ENCODE data around the gene DNLZ. TPM values are rescaled to one million over a fixed set of nuclear protein-coding genes. Genes with fewer than 3 reads are reported as not detected.
A peak's percentile ranks its signal among the peaks of the same experiment; 100 is the strongest.

The DNLZ gene
- total and polyA plus RNA-seq, 8 donors = 4.2 to 18.8 (median 8.8) TPM

DNA sequence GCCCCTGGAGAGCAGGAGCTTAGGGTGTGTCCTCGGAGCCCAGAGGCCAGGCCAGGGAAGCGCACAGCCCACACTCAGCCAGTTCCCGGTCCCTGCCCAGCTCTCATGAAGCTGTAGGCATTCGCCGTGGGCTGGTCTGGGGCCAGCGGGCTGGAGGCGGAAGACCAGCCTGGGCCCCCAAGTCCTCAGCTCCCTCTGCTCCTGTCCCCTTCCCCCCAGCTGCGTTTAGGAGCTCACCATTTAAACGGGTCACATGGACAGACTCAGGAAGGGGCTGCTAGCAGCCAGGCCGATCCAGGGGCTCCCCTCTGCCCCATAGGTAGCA, 17.4 kb downstream of the DNLZ start:
- H3K36me3 ChIP-seq = peaks cover 0 to under 1% of the 10 kb centered on the region in 2 donors
- intact Hi-C loops (cut with DNase I) = no loop called here
- H3K4me1 ChIP-seq = peaks cover 16 to 32% of the 10 kb centered on the region in 2 donors
- ATAC-seq = no peak
- DNase-seq = no peak
- H3K9me3 ChIP-seq = no peaks in the 10 kb centered on the region
- H3K4me3 ChIP-seq = peak overlapping the region in 1 of 2 donors; percentile 13
- H3K27ac ChIP-seq = peak overlapping the region in 1 of 2 donors; percentile 29
- H3K27me3 ChIP-seq = no peaks in the 10 kb centered on the region
- TF ChIP-seq, protein P1, sequence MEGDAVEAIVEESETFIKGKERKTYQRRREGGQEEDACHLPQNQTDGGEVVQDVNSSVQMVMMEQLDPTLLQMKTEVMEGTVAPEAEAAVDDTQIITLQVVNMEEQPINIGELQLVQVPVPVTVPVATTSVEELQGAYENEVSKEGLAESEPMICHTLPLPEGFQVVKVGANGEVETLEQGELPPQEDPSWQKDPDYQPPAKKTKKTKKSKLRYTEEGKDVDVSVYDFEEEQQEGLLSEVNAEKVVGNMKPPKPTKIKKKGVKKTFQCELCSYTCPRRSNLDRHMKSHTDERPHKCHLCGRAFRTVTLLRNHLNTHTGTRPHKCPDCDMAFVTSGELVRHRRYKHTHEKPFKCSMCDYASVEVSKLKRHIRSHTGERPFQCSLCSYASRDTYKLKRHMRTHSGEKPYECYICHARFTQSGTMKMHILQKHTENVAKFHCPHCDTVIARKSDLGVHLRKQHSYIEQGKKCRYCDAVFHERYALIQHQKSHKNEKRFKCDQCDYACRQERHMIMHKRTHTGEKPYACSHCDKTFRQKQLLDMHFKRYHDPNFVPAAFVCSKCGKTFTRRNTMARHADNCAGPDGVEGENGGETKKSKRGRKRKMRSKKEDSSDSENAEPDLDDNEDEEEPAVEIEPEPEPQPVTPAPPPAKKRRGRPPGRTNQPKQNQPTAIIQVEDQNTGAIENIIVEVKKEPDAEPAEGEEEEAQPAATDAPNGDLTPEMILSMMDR (IDR thresholded peaks at IDR 0.05) = no peak

DNA sequence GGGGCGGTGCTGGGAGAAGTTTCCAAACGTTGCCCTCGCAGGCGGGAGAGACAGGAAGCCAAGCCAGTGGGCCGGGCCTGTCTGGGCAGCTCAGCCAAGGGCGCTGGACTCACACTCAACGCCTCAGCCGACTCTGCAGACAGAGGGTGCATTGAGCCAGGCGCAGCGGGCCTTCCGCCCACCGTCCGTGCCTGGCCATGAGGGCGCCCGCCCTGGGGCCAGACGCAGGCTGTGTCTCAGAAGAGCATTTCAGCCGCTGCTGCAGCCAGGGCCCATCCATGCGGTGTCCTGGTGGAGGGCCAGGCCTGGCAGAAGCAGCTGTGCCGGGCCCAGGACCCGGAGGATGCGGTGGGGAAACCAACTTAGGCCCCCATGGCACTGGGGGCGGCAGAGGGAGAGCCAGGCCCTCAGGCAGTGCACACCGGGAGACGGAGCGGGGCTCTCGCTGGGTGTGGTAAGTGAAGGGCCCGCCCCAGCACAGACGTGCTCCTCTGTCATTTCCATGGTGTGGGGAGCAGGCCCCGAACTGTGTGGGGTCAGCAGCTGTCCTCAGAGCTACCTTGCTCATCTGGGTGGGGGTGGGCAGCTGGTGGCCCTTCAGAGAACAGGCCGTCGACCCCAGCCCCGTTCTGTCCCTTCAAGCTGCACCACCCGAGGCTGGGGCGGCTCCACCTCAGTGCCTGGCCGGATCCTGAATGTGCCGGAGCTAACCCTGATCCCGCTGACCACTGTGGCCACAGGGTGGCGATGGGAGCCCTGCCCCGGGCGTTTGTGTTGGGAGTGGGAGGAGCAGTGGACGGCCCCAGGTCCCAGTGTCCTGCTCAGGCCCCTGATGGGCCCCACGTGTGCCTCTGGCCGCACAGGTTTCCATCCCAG, 18.0 kb downstream of the DNLZ start:
- ATAC-seq (peak; percentile 75), DNase-seq (peak in 2 of 4 donors; percentile 71 to 88)
- no peaks in the 10 kb centered on the region for H3K27me3 ChIP-seq
- peaks cover 16 to 32% of the 10 kb centered on the region in 2 donors for H3K4me1 ChIP-seq
- H3K4me3 ChIP-seq = peak overlapping the region in 1 of 2 donors; percentile 13
- TF ChIP-seq, protein P1 (IDR thresholded peaks at IDR 0.05) = peak; percentile 17 to 44
- H3K36me3 ChIP-seq = peaks cover 0 to 4% of the 10 kb centered on the region in 2 donors
- intact Hi-C loops (cut with DNase I) = no loop called here
- no peaks in the 10 kb centered on the region for H3K9me3 ChIP-seq
- peak overlapping the region; percentile 29 to 56 for H3K27ac ChIP-seq

DNA sequence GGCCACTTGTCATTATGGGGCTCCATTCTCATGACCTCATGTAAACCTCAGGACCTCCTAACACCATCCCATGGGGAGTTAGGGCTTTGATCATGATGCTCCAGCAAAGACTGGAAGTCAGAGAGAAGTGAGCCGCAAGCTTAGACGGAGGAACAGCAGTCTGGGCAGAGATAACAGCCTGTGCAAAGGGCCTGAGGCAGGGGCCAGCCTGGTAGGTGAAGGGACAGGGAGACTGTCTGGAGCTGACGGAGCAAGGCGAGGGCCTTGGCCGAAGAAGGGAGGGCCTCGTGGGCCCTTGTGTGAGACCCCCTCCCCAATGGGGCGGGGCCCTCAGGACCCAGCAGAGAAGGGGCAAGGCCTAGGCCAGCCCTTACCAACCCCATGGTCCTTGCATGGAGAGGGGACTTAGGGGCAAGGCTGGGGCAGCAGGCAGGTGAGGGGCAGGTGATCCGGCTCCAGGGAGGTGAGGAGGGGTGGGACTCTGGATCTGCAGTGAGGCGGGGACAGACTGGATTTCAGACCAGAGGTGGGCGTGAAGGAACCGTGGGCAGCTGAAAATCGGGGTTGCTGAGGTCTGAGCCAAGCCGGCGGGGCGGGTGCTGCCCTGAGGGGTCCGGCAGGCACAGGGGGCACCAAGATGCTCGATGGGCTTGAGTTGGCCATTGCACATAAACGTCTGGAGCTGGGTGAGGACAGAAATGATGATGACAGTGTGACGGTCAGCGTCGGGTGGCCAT, 18.8 kb downstream of the DNLZ start:
- no peaks in the 10 kb centered on the region for H3K9me3 ChIP-seq
- no peak for ATAC-seq
- no peak overlapping the region for H3K4me3 ChIP-seq
- intact Hi-C loops (cut with DNase I) = no loop called here
- TF ChIP-seq, protein P1 (IDR thresholded peaks at IDR 0.05) = no peak
- H3K4me1 ChIP-seq = peaks cover 16 to 32% of the 10 kb centered on the region in 2 donors
- DNase-seq = no peak
- H3K27me3 ChIP-seq = no peaks in the 10 kb centered on the region
- peak overlapping the region; percentile 29 to 56 for H3K27ac ChIP-seq
- H3K36me3 ChIP-seq = peaks cover 0 to 4% of the 10 kb centered on the region in 2 donors

DNA sequence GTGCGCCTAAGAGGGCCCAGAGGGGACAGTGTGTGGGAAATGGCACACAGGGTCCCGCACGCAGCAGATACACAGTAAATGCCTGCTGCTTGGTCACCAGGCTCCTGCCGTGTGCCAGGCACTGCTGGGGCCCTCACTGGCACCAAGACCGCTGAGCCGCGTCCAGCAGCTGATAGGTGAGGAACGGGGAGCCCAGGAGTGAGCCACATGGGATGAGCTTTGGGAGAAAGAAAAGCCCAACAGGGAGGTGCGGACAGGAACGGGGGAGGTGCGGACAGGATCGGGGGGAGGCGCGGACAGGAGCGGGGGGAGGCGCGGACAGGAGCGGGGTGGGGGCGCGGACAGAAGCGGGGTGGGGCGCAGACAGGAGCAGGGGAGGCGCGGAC, 19.7 kb downstream of the DNLZ start:
- intact Hi-C loops (cut with DNase I) = no loop called here
- H3K4me3 ChIP-seq = no peak overlapping the region
- no peak overlapping the region for H3K27ac ChIP-seq
- H3K27me3 ChIP-seq = no peaks in the 10 kb centered on the region
- H3K9me3 ChIP-seq = no peaks in the 10 kb centered on the region
- ATAC-seq = no peak
- TF ChIP-seq, protein P1 (IDR thresholded peaks at IDR 0.05) = no peak
- DNase-seq = no peak
- peaks cover 0 to 4% of the 10 kb centered on the region in 2 donors for H3K36me3 ChIP-seq
- H3K4me1 ChIP-seq = peaks cover 16 to 32% of the 10 kb centered on the region in 2 donors
